ENCODE measurements around the gene SLC1A7.

The SLC1A7 gene

GRCh38 chr1:53050310-53050709 lies 92.1 kb downstream of the SLC1A7 start:
- DNase-seq (ENCODE audit: low read depth) = no peak
- H3K4me3 ChIP-seq (ENCODE audit: low read depth, low read length) = no peak overlapping the region
- TF ChIP-seq CTCF (conservative IDR thresholded peaks at IDR 0.05; ENCODE audit: low read depth, low read length) = no peak

DNA sequence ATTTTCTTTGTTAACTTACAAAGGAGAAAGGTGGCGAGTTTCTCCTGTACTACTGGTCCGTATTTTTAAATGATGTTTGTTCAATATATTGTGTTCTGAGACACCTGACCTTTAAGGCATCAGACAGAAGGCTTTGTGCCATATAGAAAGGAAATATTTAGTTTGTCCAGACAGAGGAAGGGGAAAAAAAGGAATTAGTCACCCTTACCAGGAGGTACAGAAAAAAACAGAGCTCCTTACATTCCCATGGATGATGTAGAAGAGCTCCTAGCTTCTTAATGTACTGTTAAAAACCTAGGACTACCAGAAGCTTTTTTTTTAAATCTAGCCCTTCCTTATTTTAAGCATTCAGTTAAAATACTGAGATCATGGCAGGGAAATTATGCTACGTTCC lies 92.9 kb downstream of the SLC1A7 start:
- no peak for TF ChIP-seq CTCF (conservative IDR thresholded peaks at IDR 0.05; ENCODE audit: low read depth, low read length)
- peak; percentile 21 for DNase-seq (ENCODE audit: low read depth)
- H3K4me3 ChIP-seq (ENCODE audit: low read depth, low read length) = no peak overlapping the region

DNA sequence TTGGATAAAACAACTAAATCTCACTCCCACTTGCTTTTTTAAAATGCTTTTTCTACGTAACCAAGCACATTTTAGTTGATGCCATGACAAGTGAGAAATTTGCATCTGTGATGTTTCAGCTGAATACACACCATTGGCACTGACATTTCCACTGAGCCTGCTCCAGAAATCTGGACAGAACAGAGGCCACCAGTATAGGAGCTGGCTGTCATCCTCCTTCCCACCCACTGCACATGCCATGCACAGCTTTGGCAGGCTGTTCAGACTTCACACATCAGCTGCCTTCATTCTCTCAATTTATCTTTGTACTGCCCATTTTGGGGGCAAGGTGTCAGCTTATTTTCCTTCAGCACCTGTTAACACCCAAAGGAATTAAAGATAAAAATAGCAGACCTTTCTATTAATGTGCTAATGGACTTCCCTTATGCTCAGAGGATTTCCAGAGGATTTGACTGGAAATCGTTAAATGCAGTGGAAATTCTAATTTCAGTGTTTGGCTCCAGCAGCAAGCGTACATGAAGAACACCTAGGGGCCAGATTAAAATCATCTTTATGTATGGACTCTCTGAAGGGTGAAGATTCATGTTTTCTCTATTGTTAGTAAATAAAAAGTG lies 93.4 kb downstream of the SLC1A7 start:
- no peak for TF ChIP-seq CTCF (conservative IDR thresholded peaks at IDR 0.05; ENCODE audit: low read depth, low read length)
- no peak overlapping the region for H3K4me3 ChIP-seq (ENCODE audit: low read depth, low read length)
- no peak for DNase-seq (ENCODE audit: low read depth)

DNA sequence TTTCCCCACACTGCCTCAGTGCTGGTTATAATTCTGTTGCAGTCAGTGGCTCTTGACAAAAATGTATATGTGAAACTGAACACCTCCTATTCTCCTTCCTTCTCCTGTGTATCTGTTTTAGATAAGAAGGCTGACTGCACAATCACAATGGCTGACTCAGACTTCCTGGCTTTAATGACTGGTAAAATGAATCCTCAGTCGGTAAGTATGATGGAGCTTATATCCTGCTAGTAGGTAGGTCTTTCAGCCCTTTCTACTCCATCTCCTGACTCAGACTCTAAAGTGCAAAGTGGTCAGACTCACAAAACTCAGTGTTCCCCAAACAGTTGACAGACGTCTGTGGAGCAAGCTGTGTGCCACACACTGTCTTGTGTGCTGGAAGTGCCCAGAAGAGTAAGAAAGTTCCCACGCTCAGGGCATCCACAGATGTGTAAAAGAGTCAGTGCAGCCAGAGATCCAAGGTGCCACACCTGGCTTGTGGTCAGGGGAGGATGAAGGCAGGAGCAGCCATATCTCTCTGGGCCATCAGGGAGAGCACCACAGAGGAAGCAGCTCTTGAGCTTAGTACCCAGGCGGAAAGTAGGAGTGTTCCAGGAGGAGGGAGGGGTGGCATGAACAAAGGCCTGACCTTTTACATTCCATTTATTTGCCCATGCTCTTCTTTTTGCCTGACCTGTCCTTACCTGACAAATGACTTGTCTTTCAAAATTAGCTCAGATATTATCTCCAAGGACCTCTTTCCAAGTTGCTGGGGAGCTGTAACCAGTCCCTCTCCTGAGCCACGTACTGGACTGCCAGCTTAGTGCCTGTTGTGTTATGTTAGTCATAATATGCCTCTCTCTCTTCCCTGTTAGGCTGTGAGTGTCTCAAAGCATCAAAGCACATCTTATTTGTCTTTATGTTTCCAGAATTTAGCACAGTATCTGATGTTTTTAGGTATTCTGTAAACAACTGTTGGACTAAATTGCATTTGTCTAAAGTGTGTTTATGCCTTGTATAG lies 94.4 kb downstream of the SLC1A7 start:
- no peak overlapping the region for H3K4me3 ChIP-seq (ENCODE audit: low read depth, low read length)
- TF ChIP-seq CTCF (conservative IDR thresholded peaks at IDR 0.05; ENCODE audit: low read depth, low read length) = no peak
- peak; percentile 73 for DNase-seq (ENCODE audit: low read depth)

DNA sequence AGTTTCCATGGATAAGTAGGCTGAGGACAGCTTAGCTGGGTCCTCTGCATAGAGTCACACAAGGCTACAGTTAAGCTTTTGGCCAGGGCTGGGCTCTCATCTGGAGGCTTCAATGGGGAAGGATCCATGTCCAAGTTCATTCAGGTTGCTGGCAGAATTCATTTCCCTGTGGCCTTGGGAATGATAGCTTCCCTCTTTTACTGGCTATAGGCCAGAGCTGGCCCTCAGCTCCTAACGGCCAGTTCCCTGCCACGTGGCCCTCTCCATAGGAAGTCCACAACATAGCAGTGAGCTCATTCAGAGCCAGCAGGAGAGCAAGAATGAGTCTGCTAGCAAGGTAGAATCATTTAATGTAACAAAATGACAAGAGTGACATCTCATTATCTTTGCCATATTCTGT lies 95.5 kb downstream of the SLC1A7 start:
- TF ChIP-seq CTCF (conservative IDR thresholded peaks at IDR 0.05; ENCODE audit: low read depth, low read length) = no peak
- H3K4me3 ChIP-seq (ENCODE audit: low read depth, low read length) = no peak overlapping the region
- DNase-seq (ENCODE audit: low read depth) = peak; percentile 81

- no peak overlapping the region for H3K4me3 ChIP-seq (ENCODE audit: low read depth, low read length)
- no peak for DNase-seq (ENCODE audit: low read depth)
- no peak for TF ChIP-seq CTCF (conservative IDR thresholded peaks at IDR 0.05; ENCODE audit: low read depth, low read length)
Measured at GRCh38 chr1:53044926-53045325, 97.5 kb downstream of the SLC1A7 start.

All from choroid plexus epithelial cell (primary cell).